ENCODE measurements around the gene STK35. TPM values are rescaled to one million over a fixed set of nuclear protein-coding genes. Genes with fewer than 3 reads are reported as not detected.

Gene STK35
- total and polyA plus RNA-seq, 2 experiments from 2014 or later, result 14.2 to 22.9 TPM

DNA sequence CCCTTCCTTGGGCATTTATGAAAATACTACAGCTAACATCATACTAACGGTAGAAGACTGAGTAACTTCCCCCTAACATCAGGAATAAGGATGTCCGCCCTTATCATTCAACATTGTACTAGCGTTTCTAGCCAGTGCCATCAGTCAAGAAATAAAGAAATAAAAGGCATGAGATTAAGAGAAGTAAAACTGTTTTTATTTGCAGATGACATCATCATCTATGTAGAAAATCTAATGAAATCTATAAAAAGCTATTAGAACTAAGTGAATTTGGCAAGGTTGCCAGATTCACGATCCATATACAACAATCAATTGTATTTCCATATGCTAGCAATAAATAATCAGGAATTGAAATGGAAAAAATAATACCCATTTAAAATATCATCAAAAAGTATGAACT, 54.6 kb downstream of the STK35 start:
- Histone ChIP-seq H3K4me3 (no peak overlapping the region), H3K4me1 (ENCODE audit: insufficient read depth) (peaks cover 10% of the 10 kb centered on the region), H3K27me3 (no peaks in the 10 kb centered on the region), H3K79me2 (no peaks in the 10 kb centered on the region), H3K36me3 (replicated peaks; ENCODE audit: insufficient read depth, low read depth) (no peaks in the 10 kb centered on the region), H4K20me1 (ENCODE audit: insufficient read depth, poor library complexity, severe bottlenecking) (no peaks in the 10 kb centered on the region), H3K9me3 (ENCODE audit: low read depth) (no peaks in the 10 kb centered on the region), H3K9me2 (replicated peaks; ENCODE audit: insufficient read depth) (no peaks in the 10 kb centered on the region), H3K27ac (no peak overlapping the region), H2AFZ (no peak overlapping the region), H3K4me2 (no peak overlapping the region)
- DNase-seq (ENCODE audit: low spot score), result no peak
- TF ChIP-seq, protein P1, sequence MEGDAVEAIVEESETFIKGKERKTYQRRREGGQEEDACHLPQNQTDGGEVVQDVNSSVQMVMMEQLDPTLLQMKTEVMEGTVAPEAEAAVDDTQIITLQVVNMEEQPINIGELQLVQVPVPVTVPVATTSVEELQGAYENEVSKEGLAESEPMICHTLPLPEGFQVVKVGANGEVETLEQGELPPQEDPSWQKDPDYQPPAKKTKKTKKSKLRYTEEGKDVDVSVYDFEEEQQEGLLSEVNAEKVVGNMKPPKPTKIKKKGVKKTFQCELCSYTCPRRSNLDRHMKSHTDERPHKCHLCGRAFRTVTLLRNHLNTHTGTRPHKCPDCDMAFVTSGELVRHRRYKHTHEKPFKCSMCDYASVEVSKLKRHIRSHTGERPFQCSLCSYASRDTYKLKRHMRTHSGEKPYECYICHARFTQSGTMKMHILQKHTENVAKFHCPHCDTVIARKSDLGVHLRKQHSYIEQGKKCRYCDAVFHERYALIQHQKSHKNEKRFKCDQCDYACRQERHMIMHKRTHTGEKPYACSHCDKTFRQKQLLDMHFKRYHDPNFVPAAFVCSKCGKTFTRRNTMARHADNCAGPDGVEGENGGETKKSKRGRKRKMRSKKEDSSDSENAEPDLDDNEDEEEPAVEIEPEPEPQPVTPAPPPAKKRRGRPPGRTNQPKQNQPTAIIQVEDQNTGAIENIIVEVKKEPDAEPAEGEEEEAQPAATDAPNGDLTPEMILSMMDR (IDR thresholded peaks at IDR 0.05; ENCODE audit: poor library complexity), result no peak
- TF ChIP-seq EZH2 (IDR thresholded peaks at IDR 0.05; ENCODE audit: borderline replicate concordance) (no peak), EZH2phosphoT487 (IDR thresholded peaks at IDR 0.05; ENCODE audit: low read depth, severe bottlenecking, unreplicated experiment) (no peak)
- 95% methylated on average over 4 of the region's 4 CpGs for WGBS (ENCODE audit: low lambda C conversion rate, missing lambda C conversion rate)

DNA sequence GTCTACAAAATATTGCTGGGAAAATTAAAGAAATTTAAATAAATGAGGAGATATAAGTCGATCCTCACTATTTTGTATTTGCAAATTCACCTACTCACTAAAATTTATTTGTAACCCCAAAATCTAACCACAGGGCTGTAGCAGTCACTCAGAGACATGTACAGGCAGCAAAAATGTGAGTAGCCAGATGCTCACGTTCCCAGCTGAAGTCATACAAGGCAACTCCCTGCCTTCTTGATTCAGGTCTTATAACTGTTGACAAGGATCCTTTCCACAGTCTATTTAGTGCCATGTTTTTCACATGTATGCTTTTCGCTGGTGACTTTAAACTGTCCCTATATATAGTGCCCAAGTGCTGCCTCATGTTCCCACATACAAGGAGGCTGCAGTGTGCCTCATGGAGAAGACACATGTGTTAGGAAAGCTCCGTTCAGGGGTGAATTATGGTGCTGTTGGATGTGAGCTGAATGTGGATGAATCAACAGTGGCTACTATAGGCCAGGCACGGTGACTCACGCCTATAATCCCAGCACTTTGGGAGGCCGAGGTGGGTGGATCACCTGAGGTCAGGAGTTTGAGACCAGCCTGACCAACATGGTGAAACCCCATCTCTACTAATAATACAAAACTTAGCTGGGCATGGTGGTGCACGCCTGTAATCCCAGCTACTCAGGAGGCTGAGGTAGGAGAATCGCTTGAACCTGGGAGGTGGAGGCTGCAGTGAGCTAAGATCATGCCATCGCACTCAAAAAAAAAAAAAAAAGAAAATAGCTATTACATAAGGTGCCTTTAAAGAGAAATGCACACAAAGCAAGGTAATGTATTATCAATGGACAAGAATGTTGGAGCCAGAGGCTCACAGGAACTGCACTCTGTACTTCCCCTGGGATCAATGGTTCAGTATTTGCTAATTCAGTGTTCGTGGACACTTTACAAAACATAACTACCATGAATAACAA, 55.3 kb downstream of the STK35 start:
- TF ChIP-seq, protein P1 (IDR thresholded peaks at IDR 0.05; ENCODE audit: poor library complexity), result no peak
- TF ChIP-seq EZH2 (IDR thresholded peaks at IDR 0.05; ENCODE audit: borderline replicate concordance) (no peak), EZH2phosphoT487 (IDR thresholded peaks at IDR 0.05; ENCODE audit: low read depth, severe bottlenecking, unreplicated experiment) (no peak)
- WGBS (ENCODE audit: low lambda C conversion rate, missing lambda C conversion rate), result 92% methylated on average over 11 of the region's 11 CpGs
- H3K4me1 ChIP-seq (ENCODE audit: insufficient read depth), result peaks cover 3% of the 10 kb centered on the region
- H3K9me2 ChIP-seq (replicated peaks; ENCODE audit: insufficient read depth), result no peaks in the 10 kb centered on the region
- no peaks in the 10 kb centered on the region for H3K9me3 ChIP-seq (ENCODE audit: low read depth)
- H3K27ac ChIP-seq, result no peak overlapping the region
- H3K4me3 ChIP-seq, result no peak overlapping the region
- no peak for DNase-seq (ENCODE audit: low spot score)
- H4K20me1 ChIP-seq (ENCODE audit: insufficient read depth, poor library complexity, severe bottlenecking), result no peaks in the 10 kb centered on the region
- no peaks in the 10 kb centered on the region for H3K36me3 ChIP-seq (replicated peaks; ENCODE audit: insufficient read depth, low read depth)
- no peak overlapping the region for H2AFZ ChIP-seq
- no peaks in the 10 kb centered on the region for H3K27me3 ChIP-seq
- H3K4me2 ChIP-seq, result no peak overlapping the region
- no peaks in the 10 kb centered on the region for H3K79me2 ChIP-seq

GRCh38 chr20:2162125-2162822, 60.6 kb downstream of the STK35 start:
- Histone ChIP-seq H3K4me2 (no peak overlapping the region), H3K4me3 (no peak overlapping the region), H2AFZ (no peak overlapping the region), H3K27me3 (no peaks in the 10 kb centered on the region), H3K36me3 (replicated peaks; ENCODE audit: insufficient read depth, low read depth) (no peaks in the 10 kb centered on the region), H4K20me1 (ENCODE audit: insufficient read depth, poor library complexity, severe bottlenecking) (no peaks in the 10 kb centered on the region), H3K4me1 (ENCODE audit: insufficient read depth) (no peaks in the 10 kb centered on the region), H3K27ac (no peak overlapping the region), H3K9me3 (ENCODE audit: low read depth) (no peaks in the 10 kb centered on the region), H3K79me2 (no peaks in the 10 kb centered on the region), H3K9me2 (replicated peaks; ENCODE audit: insufficient read depth) (no peaks in the 10 kb centered on the region)
- 83% methylated on average over 10 of the region's 12 CpGs for WGBS (ENCODE audit: low lambda C conversion rate, missing lambda C conversion rate)
- no peak for DNase-seq (ENCODE audit: low spot score)
- TF ChIP-seq, protein P1 (IDR thresholded peaks at IDR 0.05; ENCODE audit: poor library complexity), result no peak
- TF ChIP-seq EZH2 (IDR thresholded peaks at IDR 0.05; ENCODE audit: borderline replicate concordance), result no peak
- TF ChIP-seq EZH2phosphoT487 (IDR thresholded peaks at IDR 0.05; ENCODE audit: low read depth, severe bottlenecking, unreplicated experiment), result no peak
